Gastroesophageal sphincter (tissue), 4 donors: ENCODE measurements around the gene STEAP1B. TPM values are rescaled to one million over a fixed set of nuclear protein-coding genes. Genes with fewer than 3 reads are reported as not detected.
A peak's percentile ranks its signal among the peaks of the same experiment; 100 is the strongest.
"Not testable (repeated sequence)": the region's sequence is repeated elsewhere in the genome, so short reads cannot be mapped to it uniquely, and the experiment has no call there.

Experiments
- ATAC-seq: fragments of 150-250 bp; one replicate; pipeline ENCODE4 v1.9.1; 2016; ENCODE audit warnings: mild to moderate bottlenecking, moderate library complexity
- H3K27ac ChIP-seq, 4 donors: fragments of 200-600 bp; sonication (generic) in 3 of 4; 1 replicate in 3 of 4; 2 replicates in 1 of 4; pipeline ENCODE4 v1.5.1; 2016 to 2019
- H3K27me3 ChIP-seq: fragments of 200-600 bp; sonication (generic); one replicate; pipeline ENCODE4 v1.5.1; 2019
- H3K36me3 ChIP-seq, 2 donors: fragments of 200-600 bp; sonication (generic); one replicate each; pipeline ENCODE4 v1.5.1; 2019; ENCODE audit warnings: control low read depth in 1 of 2
- H3K4me1 ChIP-seq, 3 donors: fragments of 200-600 bp; sonication (generic); 1 replicate in 2 of 3; 2 replicates in 1 of 3; pipeline ENCODE4 v1.5.1; 2016 to 2019; ENCODE audit warnings: control low read depth in 2 of 3
- H3K4me3 ChIP-seq, 2 donors: fragments of 200-600 bp; sonication (generic); one replicate each; pipeline ENCODE4 v1.5.1; 2019; ENCODE audit warnings: mild to moderate bottlenecking in 1 of 2, moderate library complexity in 1 of 2
- H3K9me3 ChIP-seq, 3 donors: fragments of 200-600 bp; sonication (generic); one replicate each; pipeline ENCODE4 v1.5.1; 2017 to 2019; ENCODE audit warnings: control low read depth in 2 of 3
- CTCF ChIP-seq, 4 experiments: fragments of 200-600 bp in 2 of 4; fragments of 450-650 bp in 2 of 4; sonication (generic) in 1 of 4; IDR thresholded peaks; one replicate each; pipeline ENCODE4 v1.5.1; 2017 to 2019; ENCODE audit warnings: antibody characterized with exemption in 4 of 4, mild to moderate bottlenecking in 2 of 4, moderate library complexity in 2 of 4
- EP300 ChIP-seq: sonication (generic); formaldehyde crosslinking; IDR thresholded peaks from one replicate; pipeline ENCODE4 v1.6.1; 2017; ENCODE audit warnings: antibody characterized with exemption, mild to moderate bottlenecking
- POLR2A ChIP-seq, 2 donors: fragments of 450-650 bp; IDR thresholded peaks; one replicate each; pipeline ENCODE4 v1.6.1; 2017; ENCODE audit warnings: antibody characterized with exemption in 2 of 2, mild to moderate bottlenecking in 2 of 2, moderate library complexity in 1 of 2
- POLR2AphosphoS5 ChIP-seq: sonication (generic); formaldehyde crosslinking; IDR thresholded peaks from one replicate; pipeline ENCODE4 v1.6.1; 2017; ENCODE audit warnings: antibody characterized with exemption
- WGBS, 2 donors: methylation state at CpG; one replicate each; pipeline ENCODE4 v1.1.5; 2018; ENCODE audit warnings: low coverage in 1 of 2; 5-methylcytosine and 5-hydroxymethylcytosine counted together
- total RNA-seq, 4 donors: library from RNA; depleted of rRNA; stranded (reverse); fragments of >200 nt; gene quantifications; one replicate each; pipeline ENCODE4 v1.1.0, GENCODE V29; 2016

STEAP1B gene
- total RNA-seq: 1 to 10 TPM in 1 of 4 donors, under 1 TPM in 2, not detected in 1; 0.66 to 2.8 (median 0.67) TPM

- not testable (repeated sequence) for H3K4me1 ChIP-seq, H3K36me3 ChIP-seq, H3K9me3 ChIP-seq
- H3K27me3 ChIP-seq: peaks cover 23% of the 10 kb centered on the region
- peak; percentile 95 for ATAC-seq
- H3K4me3 ChIP-seq: peak within 1 kb of the TSS; percentile 16 to 42
- 18 to 28% methylated on average over 7 to 13 of the region's 55 CpGs for WGBS, 2 donors
- peak; percentile 55 to 84 (median 68) for TF ChIP-seq CTCF (IDR thresholded peaks at IDR 0.05)
- H3K27ac ChIP-seq: peak within 1 kb of the TSS in 1 of 4 donors; percentile 45
Observed at GRCh38 chr7:22499888-22500689, at the start of gene STEAP1B. TSS of gene STEAP1B (minus strand) at chr7:22500188. CDS start at chr7:22494855, 5,333 bp downstream.

GRCh38 chr7:22549051-22549450, 49.1 kb upstream of the STEAP1B start:
- no peak for ATAC-seq
- H3K27me3 ChIP-seq: peaks cover 71% of the 10 kb centered on the region
- TF ChIP-seq POLR2AphosphoS5: no peak
- TF ChIP-seq EP300: no peak
- no peak for TF ChIP-seq POLR2A (IDR thresholded peaks at IDR 0.05)
- no peaks in the 10 kb centered on the region for H3K9me3 ChIP-seq
- WGBS, 2 donors: 82 to 96% methylated on average over 4 to 5 of the region's 5 CpGs
- no peak overlapping the region for H3K4me3 ChIP-seq
- H3K4me1 ChIP-seq: peaks cover 0 to 19% (median 8%) of the 10 kb centered on the region in 3 donors
- no peaks in the 10 kb centered on the region for H3K36me3 ChIP-seq
- H3K27ac ChIP-seq: no peak overlapping the region

DNA sequence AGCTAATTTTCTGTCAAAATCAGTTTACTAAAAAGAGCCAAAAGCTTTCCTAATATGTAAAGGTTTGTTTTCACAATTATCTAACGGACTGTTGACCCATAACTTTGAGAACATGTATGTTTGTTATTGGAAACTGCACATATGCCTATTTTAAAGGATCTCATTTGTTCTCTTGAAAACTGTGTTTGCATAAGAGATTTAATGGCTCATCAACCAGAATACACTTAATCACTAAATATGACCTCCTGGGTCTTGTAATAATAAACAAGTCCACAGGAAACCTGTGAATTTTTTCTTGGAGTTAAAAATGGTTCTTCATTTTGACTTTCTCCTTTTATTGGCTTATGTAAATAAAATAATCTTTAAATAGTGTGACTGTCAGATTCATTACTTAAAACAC, 48.3 kb upstream of the STEAP1B start:
- H3K27ac ChIP-seq: no peak overlapping the region
- H3K4me3 ChIP-seq: no peak overlapping the region
- H3K27me3 ChIP-seq: peaks cover 71% of the 10 kb centered on the region
- peaks cover 0 to 19% (median 8%) of the 10 kb centered on the region in 3 donors for H3K4me1 ChIP-seq
- H3K36me3 ChIP-seq: no peaks in the 10 kb centered on the region
- no peak for ATAC-seq
- 56 to 76% methylated on average over 1 of the region's 1 CpG for WGBS, 2 donors
- H3K9me3 ChIP-seq: no peaks in the 10 kb centered on the region
- no peak for TF ChIP-seq EP300
- no peak for TF ChIP-seq POLR2AphosphoS5
- TF ChIP-seq CTCF (IDR thresholded peaks at IDR 0.05): no peak
- no peak for TF ChIP-seq POLR2A (IDR thresholded peaks at IDR 0.05)

GRCh38 chr7:22546769-22547168, 46.8 kb upstream of the STEAP1B start:
- H3K27ac ChIP-seq: no peak overlapping the region
- no peak for TF ChIP-seq POLR2AphosphoS5
- TF ChIP-seq EP300: no peak
- TF ChIP-seq POLR2A (IDR thresholded peaks at IDR 0.05): no peak
- no peak for TF ChIP-seq CTCF (IDR thresholded peaks at IDR 0.05)
- no peak overlapping the region for H3K4me3 ChIP-seq
- peaks cover 0 to 19% (median 8%) of the 10 kb centered on the region in 3 donors for H3K4me1 ChIP-seq
- H3K27me3 ChIP-seq: peaks cover 66% of the 10 kb centered on the region
- 74 to 82% methylated on average over 3 of the region's 3 CpGs for WGBS, 2 donors
- no peaks in the 10 kb centered on the region for H3K36me3 ChIP-seq
- ATAC-seq: no peak
- no peaks in the 10 kb centered on the region for H3K9me3 ChIP-seq

DNA sequence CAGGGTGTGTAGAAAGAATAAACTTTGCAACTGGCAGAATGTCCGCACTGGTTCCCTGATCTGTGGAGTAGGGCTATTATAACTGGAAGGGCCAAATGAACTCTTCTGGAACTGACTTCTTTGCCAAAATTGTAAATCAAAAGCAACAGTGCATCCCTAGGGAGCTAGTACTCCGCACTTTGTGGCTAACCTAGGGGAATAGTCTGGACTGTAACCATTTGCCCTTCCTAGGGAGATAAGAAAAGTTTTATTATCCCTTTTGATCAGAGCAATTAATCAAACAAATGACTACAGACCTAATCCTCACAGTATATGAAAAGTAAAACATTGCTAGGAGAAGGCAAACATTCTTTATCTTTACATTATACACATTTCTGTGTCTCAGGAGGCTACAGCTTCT, 45.5 kb upstream of the STEAP1B start:
- Histone ChIP-seq H3K36me3 (no peaks in the 10 kb centered on the region), H3K27me3 (peaks cover 65% of the 10 kb centered on the region), H3K4me3 (no peak overlapping the region), H3K27ac (no peak overlapping the region), H3K9me3 (no peaks in the 10 kb centered on the region), H3K4me1 (peaks cover 0 to 14% (median 8%) of the 10 kb centered on the region in 3 donors)
- ATAC-seq: no peak
- no peak for TF ChIP-seq CTCF (IDR thresholded peaks at IDR 0.05)
- TF ChIP-seq POLR2A (IDR thresholded peaks at IDR 0.05): no peak
- no peak for TF ChIP-seq POLR2AphosphoS5
- no peak for TF ChIP-seq EP300
- WGBS, 2 donors: 61 to 100% methylated on average over 1 to 2 of the region's 2 CpGs
